Neuron (in vitro differentiated cells): Measurements from ENCODE around the gene FBXL14.
A peak's percentile ranks its signal among the peaks of the same experiment; 100 is the strongest.

Experiments used
- H2AFZ ChIP-seq: one replicate; pipeline ENCODE4 v1.6.1; 2013; ENCODE audit warnings: low read depth, mild to moderate bottlenecking, inconsistent platforms, low read length, moderate library complexity
- H3K27me3 ChIP-seq: one replicate; pipeline ENCODE4 v1.6.1; 2013; ENCODE audit warnings: low read length; ENCODE audit not compliant: insufficient read depth
- H3K36me3 ChIP-seq: one replicate; pipeline ENCODE4 v1.6.1; 2013; ENCODE audit warnings: low read length; ENCODE audit not compliant: insufficient read depth
- H3K4me1 ChIP-seq: one replicate; pipeline ENCODE4 v1.6.1; 2013; ENCODE audit warnings: low read length; ENCODE audit not compliant: insufficient read depth
- H3K4me3 ChIP-seq: 2 replicates; pipeline ENCODE4 v1.5.1; 2013; ENCODE audit warnings: mild to moderate bottlenecking, low read length, moderate library complexity
- H3K9me3 ChIP-seq: one replicate; pipeline ENCODE4 v1.6.1; 2013; ENCODE audit warnings: low read length

FBXL14 gene

DNA sequence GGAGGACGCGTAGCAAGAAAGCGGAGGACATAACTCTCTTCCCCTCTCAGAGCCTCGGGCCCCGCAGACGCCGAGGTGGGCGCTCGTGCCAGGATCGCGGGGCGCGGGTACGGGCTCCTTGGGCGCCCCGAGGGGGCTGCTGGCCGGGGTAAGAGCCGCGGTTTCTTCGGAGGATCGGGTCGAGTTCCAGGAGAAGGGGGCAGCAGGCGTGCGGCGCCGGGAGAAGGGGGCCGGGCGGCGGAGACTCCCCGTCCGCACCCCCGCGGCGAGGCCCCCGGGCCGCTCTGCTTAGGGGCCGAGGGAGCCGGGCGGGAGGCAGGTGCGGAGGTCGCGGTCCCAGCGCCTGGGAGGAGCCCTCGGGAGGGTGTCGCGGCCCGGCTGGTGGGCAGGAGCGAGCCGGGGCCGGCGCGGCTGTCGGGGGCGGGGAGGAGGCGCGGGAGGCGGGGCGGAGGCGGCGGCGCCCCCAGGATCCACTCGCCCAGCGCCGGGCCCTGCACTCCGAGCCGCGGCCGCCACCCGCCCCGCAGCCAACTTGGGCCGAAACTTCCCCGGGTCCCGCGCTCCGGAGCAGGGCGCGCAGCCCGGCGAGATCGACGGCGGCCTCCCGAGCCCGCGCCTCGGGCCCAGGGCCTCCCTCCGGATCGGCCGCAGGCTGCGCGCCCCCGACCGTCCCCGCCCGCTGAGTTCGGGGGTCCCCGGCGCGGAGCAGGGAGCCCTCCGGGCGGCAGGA is 64.4 kb downstream of the FBXL14 start:
- Histone ChIP-seq H3K36me3 (no peaks in the 10 kb centered on the region), H3K27me3 (peaks cover 30% of the 10 kb centered on the region), H3K4me3 (peak overlapping the region; percentile 45), H3K4me1 (peaks cover 6% of the 10 kb centered on the region), H2AFZ (peak overlapping the region; percentile 87), H3K9me3 (no peaks in the 10 kb centered on the region)

DNA sequence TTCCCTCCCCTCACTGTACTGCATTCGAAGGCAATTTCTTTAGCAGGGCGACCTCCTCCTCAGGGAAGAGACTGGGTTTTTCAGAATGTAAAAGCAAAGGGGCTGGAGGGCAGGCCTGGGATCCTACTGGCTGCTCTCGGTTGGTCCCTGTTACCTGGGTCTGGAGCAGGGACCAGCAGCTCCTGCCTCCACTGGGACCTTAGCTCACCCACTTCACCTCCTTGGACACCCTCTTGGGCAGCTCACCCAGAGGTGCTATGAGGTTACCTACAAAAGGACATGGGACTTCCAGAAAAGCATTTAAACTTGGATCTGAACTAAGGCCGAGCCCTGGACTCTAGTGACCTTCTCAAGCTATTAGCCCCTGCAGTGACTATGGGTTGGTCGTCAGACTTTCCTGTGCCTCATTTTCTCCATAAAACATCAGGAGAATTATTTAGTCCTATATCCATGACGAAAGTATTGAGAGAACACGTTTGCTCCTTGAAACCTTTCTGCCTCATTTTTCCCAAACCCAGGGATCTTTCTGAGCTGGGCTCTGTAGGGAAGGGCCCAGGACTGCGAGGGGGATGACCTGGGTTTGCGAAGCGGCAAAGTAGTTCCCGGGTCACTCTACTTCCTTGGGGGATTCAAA is 65.0 kb downstream of the FBXL14 start:
- Histone ChIP-seq H3K4me1 (peaks cover 6% of the 10 kb centered on the region), H3K9me3 (no peaks in the 10 kb centered on the region), H3K36me3 (no peaks in the 10 kb centered on the region), H3K27me3 (peaks cover 30% of the 10 kb centered on the region), H3K4me3 (peak overlapping the region; percentile 45), H2AFZ (peak overlapping the region; percentile 87)

DNA sequence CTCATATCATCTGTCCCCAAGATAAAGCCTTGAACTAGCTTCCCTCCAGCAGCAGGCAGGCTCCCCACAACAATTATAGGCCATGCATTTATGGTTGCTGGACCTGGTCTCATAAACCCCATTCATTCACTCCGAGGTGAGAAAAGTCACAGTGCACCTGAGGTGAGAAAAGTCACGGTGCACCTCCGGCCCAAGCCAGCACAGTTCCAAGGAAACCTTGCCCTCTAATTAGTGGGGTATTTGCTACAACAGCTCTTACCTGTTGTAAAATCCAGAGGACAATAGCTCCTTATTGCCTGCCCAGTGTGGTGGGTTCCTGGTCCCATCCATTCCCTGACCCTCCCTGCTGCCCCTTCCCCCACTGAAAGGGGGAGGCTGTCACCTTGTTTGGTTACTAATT is 65.6 kb downstream of the FBXL14 start:
- Histone ChIP-seq H3K4me3 (no peak overlapping the region), H3K9me3 (no peaks in the 10 kb centered on the region), H3K36me3 (no peaks in the 10 kb centered on the region), H3K27me3 (peaks cover 30% of the 10 kb centered on the region), H2AFZ (no peak overlapping the region), H3K4me1 (peaks cover 6% of the 10 kb centered on the region)

DNA sequence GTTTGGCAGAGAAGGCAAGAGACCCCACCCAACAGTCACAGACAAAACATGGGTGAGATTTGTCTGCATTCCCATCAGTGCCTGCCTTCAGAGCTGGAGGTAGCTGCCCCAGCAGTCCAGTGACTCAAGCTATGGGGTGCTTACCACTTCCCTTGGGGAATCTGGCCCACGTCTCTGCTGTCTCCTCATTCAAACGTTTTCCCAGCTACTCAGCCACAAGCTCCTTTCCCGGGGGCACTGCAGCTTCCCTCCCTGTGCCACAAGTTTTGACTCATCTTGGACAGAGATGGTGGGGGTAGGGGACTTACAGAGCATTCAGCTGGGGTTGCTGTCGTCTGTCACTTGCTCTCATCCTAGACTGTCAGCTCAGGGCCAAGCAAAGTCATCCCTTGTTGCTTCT is 66.6 kb downstream of the FBXL14 start:
- Histone ChIP-seq H3K4me1 (peaks cover 6% of the 10 kb centered on the region), H3K27me3 (peaks cover 30% of the 10 kb centered on the region)

DNA sequence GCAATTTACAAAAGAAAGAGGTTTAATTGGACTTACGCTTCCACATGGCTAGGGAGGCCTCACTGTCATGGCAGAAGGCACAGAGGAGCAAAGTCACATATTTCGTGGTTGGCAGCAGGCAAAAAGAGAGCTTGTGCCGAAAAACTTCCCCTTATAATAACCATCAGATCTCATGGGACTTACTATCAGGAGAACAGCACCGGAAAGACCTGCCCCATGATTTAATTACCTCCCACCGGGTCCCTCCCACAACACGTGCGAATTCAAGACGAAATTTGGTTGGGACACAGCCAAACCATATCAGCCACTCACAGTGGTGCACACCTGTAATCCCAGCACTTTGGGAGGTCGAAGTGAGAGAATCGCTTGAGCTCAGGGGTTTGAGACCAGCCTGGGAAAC is 68.5 kb downstream of the FBXL14 start:
- H3K4me3 ChIP-seq = no peak overlapping the region
- peaks cover 24% of the 10 kb centered on the region for H3K27me3 ChIP-seq
- no peaks in the 10 kb centered on the region for H3K9me3 ChIP-seq
- no peak overlapping the region for H2AFZ ChIP-seq
- H3K4me1 ChIP-seq = no peaks in the 10 kb centered on the region
- H3K36me3 ChIP-seq = no peaks in the 10 kb centered on the region

More for the DNA sequence above, 66.6 kb downstream of the FBXL14 start:
- H3K9me3 ChIP-seq = no peaks in the 10 kb centered on the region
- no peak overlapping the region for H3K4me3 ChIP-seq
- no peak overlapping the region for H2AFZ ChIP-seq
- no peaks in the 10 kb centered on the region for H3K36me3 ChIP-seq

DNA sequence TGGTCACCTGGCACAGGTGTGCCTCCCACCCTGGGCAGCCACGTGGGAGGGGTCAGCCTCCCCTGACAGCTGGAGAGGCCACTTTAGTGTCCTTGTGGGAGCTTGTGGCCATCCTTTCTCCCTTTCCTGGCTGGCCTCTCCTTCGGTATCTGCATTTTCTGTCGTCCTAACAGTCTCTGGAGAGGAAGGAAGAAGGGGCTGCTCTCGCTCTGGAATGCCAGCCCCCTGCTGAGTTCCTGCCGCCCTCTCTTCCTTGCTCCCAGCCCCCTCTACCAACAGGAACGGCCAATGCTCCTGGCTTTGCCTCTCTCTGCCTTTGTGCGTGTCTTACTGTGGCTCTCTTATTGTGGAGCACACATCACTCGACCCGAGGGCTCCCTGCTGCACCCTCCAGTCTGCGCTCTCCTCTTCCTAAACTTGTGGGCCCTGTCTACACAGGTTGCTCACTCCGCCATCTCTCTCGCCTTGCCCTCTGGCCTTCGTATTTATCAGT is 70.8 kb downstream of the FBXL14 start:
- Histone ChIP-seq H3K27me3 (peaks cover 12% of the 10 kb centered on the region), H3K4me3 (no peak overlapping the region), H2AFZ (no peak overlapping the region), H3K36me3 (no peaks in the 10 kb centered on the region), H3K9me3 (no peaks in the 10 kb centered on the region), H3K4me1 (peaks cover 3% of the 10 kb centered on the region)

DNA sequence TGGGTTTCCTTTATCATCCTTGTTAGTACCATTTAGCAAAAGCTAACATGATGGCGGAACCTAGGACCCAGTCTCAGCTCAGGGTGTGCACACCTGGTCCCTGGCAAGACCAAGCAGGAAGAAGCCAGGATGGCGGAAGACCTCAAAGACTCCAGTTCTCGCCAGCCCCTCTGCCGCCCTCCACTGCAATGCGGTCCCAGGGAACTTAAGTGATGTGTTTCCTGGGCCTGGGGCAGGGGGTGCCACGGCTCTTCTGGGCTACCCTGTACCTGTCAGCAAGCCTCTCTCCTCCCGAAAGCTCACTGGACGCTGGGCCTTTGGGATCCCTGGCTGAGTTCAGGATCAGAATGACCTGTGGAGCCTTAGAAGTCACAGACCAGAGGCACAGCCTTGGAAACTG is 71.3 kb downstream of the FBXL14 start:
- no peak overlapping the region for H3K4me3 ChIP-seq
- no peaks in the 10 kb centered on the region for H3K9me3 ChIP-seq
- no peaks in the 10 kb centered on the region for H3K36me3 ChIP-seq
- peaks cover 8% of the 10 kb centered on the region for H3K27me3 ChIP-seq
- no peak overlapping the region for H2AFZ ChIP-seq
- H3K4me1 ChIP-seq = peaks cover 3% of the 10 kb centered on the region

DNA sequence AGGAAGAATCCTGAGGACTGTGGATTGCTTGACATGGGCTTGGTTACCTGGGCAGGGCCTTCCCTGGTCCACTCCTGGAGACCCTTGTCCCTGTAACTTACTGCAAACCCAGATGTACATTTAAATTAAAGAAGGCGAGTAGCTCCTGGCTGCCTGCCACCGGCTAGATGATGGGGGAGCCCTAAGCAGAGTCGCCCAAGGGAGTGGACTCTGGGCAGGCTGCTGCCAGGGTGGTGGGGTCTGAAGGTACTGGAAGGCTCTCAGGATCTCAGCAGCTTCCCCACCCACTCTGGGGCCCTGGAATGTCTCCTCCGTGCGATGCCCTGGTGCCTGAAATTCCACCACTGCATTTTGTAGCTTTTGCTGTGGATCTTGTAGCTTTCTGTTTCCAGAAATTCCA is 74.7 kb downstream of the FBXL14 start:
- Histone ChIP-seq H3K9me3 (no peaks in the 10 kb centered on the region), H3K27me3 (no peaks in the 10 kb centered on the region), H3K4me3 (no peak overlapping the region), H3K36me3 (no peaks in the 10 kb centered on the region), H2AFZ (no peak overlapping the region), H3K4me1 (peaks cover 3% of the 10 kb centered on the region)

DNA sequence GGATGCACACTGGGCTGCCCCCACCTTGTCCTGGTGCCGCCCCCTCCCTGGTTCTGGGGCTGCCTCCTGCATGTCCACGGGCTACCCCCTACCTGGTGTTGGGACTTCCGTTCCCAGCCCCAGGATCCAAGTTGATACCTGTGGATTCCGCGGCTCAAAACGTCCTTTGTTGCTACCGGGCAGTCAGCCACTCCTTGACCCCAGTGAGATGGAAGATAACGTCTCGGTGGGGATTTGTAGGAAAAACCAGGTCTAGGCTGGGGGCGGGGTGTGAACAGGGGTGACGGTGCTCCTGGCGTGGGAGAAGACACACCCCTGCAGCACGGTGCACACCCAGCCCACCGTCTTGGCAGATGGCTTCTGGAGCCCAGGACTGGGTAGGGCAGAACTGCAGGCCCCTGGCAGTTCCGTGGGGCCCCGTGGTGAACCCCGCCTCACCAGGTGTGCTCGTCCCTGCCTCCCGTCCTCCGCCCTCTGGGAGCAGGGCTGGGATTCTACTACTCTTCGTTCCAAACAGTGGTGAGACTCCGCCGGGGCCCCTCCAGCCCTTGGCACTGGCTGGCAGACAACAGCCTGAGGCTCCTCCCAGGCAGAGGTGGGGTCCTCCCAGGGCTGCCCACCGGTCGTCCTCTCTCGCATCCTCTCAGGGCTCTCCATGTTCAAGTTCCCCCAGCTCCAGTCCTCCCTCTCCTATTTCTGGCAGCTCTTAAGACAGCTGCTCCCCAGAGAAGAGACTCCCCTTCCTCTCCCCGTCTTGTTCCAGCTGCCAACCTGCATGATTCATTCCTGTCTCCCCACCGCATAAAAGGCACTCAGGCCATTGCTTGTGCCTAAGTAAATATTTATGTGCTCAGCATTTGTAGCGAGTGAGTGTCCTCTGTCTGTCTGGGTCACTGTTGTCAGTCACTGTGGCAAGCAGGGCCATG is 75.5 kb downstream of the FBXL14 start:
- Histone ChIP-seq H2AFZ (no peak overlapping the region), H3K36me3 (no peaks in the 10 kb centered on the region), H3K4me3 (no peak overlapping the region), H3K27me3 (no peaks in the 10 kb centered on the region), H3K9me3 (no peaks in the 10 kb centered on the region), H3K4me1 (peaks cover 3% of the 10 kb centered on the region)

DNA sequence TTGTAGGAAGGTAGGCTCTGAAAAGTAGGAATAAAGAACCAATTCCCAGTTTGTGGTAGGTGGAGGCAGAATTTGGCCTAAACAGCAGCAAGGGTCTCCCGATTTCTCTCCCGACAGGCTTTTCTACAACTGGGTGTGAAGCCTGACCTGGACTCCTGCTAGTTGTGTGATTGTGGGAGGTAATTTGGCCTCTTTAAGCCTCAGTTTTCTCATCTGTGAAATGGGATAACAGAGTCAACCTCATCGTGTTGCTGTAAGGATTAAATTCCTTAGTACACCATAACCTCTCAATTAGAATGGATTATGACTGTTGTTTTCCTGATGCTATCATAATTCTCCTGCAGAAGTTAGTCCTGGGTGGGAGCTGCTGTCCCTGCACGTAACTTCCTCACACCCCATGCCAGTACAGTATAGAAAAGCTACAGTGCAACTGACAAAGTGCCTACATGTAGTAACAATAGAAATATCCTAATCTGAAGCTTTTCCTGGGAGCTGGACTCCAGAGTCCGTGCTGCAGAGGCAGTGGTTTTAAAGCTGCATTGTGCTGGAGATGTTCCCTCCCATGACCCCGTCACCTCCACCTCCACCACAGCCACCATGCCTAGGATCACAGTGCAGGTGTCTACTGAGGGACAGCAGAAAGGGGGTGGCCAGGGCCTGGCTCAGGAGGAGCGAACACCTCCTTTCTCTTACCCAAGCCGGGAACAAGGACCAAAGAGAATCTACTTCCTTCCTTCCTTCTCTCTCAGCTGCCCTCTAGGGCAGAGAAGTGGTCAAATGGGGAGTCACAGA is 76.5 kb downstream of the FBXL14 start:
- H3K27me3 ChIP-seq = no peaks in the 10 kb centered on the region
- H3K36me3 ChIP-seq = no peaks in the 10 kb centered on the region
- H3K9me3 ChIP-seq = no peaks in the 10 kb centered on the region
- no peak overlapping the region for H2AFZ ChIP-seq
- peaks cover 3% of the 10 kb centered on the region for H3K4me1 ChIP-seq
- no peak overlapping the region for H3K4me3 ChIP-seq

DNA sequence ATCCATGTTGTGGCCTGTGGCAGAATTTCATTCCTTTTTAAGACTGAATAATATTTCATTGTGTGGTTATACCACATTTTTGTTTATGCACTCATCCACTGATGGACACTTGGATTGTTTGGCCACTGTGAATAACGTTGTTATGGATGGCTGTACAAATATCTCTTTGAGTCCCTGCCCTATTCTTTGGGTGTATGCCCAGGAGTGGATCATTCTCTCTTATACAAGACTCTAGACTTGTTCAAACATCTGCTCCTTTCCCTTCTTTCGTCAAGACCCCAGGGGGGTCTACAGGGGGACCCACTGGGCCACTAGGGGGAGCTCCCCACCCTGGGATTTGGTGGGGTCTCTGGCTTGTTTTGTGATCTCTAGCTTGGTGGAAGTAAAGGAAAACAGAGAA is 77.4 kb downstream of the FBXL14 start:
- Histone ChIP-seq H3K4me3 (no peak overlapping the region), H3K36me3 (no peaks in the 10 kb centered on the region), H3K9me3 (no peaks in the 10 kb centered on the region), H3K4me1 (peaks cover 3% of the 10 kb centered on the region), H2AFZ (no peak overlapping the region), H3K27me3 (no peaks in the 10 kb centered on the region)
